Measurements from ENCODE around the gene CABYR.

The CABYR gene

GRCh38 chr18:24112874-24113615 lies 25.8 kb upstream of the CABYR start:
- Histone ChIP-seq H3K27ac (ENCODE audit: low read length) (no peak overlapping the region), H3K9me3 (ENCODE audit: insufficient read depth, low read length) (no peaks in the 10 kb centered on the region), H3K4me3 (ENCODE audit: low read length) (no peak overlapping the region), H3K9ac (ENCODE audit: low read length) (no peak overlapping the region), H3K79me2 (ENCODE audit: low read length) (no peaks in the 10 kb centered on the region), H3K27me3 (ENCODE audit: low read depth, low read length) (no peaks in the 10 kb centered on the region), H3K36me3 (replicated peaks; ENCODE audit: low read depth, low read length) (peaks cover 12% of the 10 kb centered on the region), H4K20me1 (ENCODE audit: insufficient read depth, low read length) (0 out of 2 replicates have a peak, but pooled peaks cover 1% of the 10 kb centered on the region), H3K4me1 (ENCODE audit: low read length) (no peaks in the 10 kb centered on the region), H3K4me2 (ENCODE audit: low read length) (no peak overlapping the region), H2AFZ (ENCODE audit: low read depth, low read length) (no peak overlapping the region)
- TF ChIP-seq EZH2phosphoT487 (IDR thresholded peaks at IDR 0.05; ENCODE audit: low read depth) (no peak), CTCF (IDR thresholded peaks at IDR 0.05; ENCODE audit: low read depth, low read length) (no peak)

GRCh38 chr18:24114924-24115549 lies 23.8 kb upstream of the CABYR start:
- Histone ChIP-seq H3K27ac (ENCODE audit: low read length) (no peak overlapping the region), H3K27me3 (ENCODE audit: low read depth, low read length) (no peaks in the 10 kb centered on the region), H3K4me1 (ENCODE audit: low read length) (no peaks in the 10 kb centered on the region), H3K9ac (ENCODE audit: low read length) (no peak overlapping the region), H3K36me3 (replicated peaks; ENCODE audit: low read depth, low read length) (peaks cover 16% of the 10 kb centered on the region), H3K4me3 (ENCODE audit: low read length) (no peak overlapping the region), H3K4me2 (ENCODE audit: low read length) (no peak overlapping the region), H3K9me3 (ENCODE audit: insufficient read depth, low read length) (no peaks in the 10 kb centered on the region), H2AFZ (ENCODE audit: low read depth, low read length) (no peak overlapping the region), H4K20me1 (ENCODE audit: insufficient read depth, low read length) (no peaks in the 10 kb centered on the region), H3K79me2 (ENCODE audit: low read length) (no peaks in the 10 kb centered on the region)
- no peak for TF ChIP-seq EZH2phosphoT487 (IDR thresholded peaks at IDR 0.05; ENCODE audit: low read depth)
- no peak for TF ChIP-seq CTCF (IDR thresholded peaks at IDR 0.05; ENCODE audit: low read depth, low read length)

- no peaks in the 10 kb centered on the region for H3K9me3 ChIP-seq (ENCODE audit: insufficient read depth, low read length)
- H4K20me1 ChIP-seq (ENCODE audit: insufficient read depth, low read length): no peaks in the 10 kb centered on the region
- H2AFZ ChIP-seq (ENCODE audit: low read depth, low read length): no peak overlapping the region
- H3K4me1 ChIP-seq (ENCODE audit: low read length): no peaks in the 10 kb centered on the region
- no peak for TF ChIP-seq CTCF (IDR thresholded peaks at IDR 0.05; ENCODE audit: low read depth, low read length)
- H3K36me3 ChIP-seq (replicated peaks; ENCODE audit: low read depth, low read length): peaks cover 22% of the 10 kb centered on the region
- no peak overlapping the region for H3K4me2 ChIP-seq (ENCODE audit: low read length)
- H3K79me2 ChIP-seq (ENCODE audit: low read length): no peaks in the 10 kb centered on the region
- H3K27me3 ChIP-seq (ENCODE audit: low read depth, low read length): no peaks in the 10 kb centered on the region
- H3K27ac ChIP-seq (ENCODE audit: low read length): no peak overlapping the region
- no peak overlapping the region for H3K9ac ChIP-seq (ENCODE audit: low read length)
- no peak overlapping the region for H3K4me3 ChIP-seq (ENCODE audit: low read length)
Observed at GRCh38 chr18:24115628-24116027, 23.2 kb upstream of the CABYR start.

GRCh38 chr18:24118750-24119577 lies 19.9 kb upstream of the CABYR start:
- no peak for TF ChIP-seq EZH2phosphoT487 (IDR thresholded peaks at IDR 0.05; ENCODE audit: low read depth)
- peak; percentile 87 for TF ChIP-seq CTCF (IDR thresholded peaks at IDR 0.05; ENCODE audit: low read depth, low read length)
- no peak overlapping the region for H2AFZ ChIP-seq (ENCODE audit: low read depth, low read length)
- H3K4me3 ChIP-seq (ENCODE audit: low read length): no peak overlapping the region
- H3K79me2 ChIP-seq (ENCODE audit: low read length): no peaks in the 10 kb centered on the region
- H4K20me1 ChIP-seq (ENCODE audit: insufficient read depth, low read length): no peaks in the 10 kb centered on the region
- H3K36me3 ChIP-seq (replicated peaks; ENCODE audit: low read depth, low read length): peaks cover 34% of the 10 kb centered on the region
- H3K9me3 ChIP-seq (ENCODE audit: insufficient read depth, low read length): no peaks in the 10 kb centered on the region
- no peak overlapping the region for H3K4me2 ChIP-seq (ENCODE audit: low read length)
- H3K27me3 ChIP-seq (ENCODE audit: low read depth, low read length): no peaks in the 10 kb centered on the region
- H3K4me1 ChIP-seq (ENCODE audit: low read length): no peaks in the 10 kb centered on the region
- H3K27ac ChIP-seq (ENCODE audit: low read length): no peak overlapping the region
- no peak overlapping the region for H3K9ac ChIP-seq (ENCODE audit: low read length)
